Ovary (tissue), 9 donors: ENCODE results near the gene DCLRE1C. TPM values are rescaled to one million over a fixed set of nuclear protein-coding genes. Genes with fewer than 3 reads are reported as not detected.
"Not testable (repeated sequence)": the region's sequence is repeated elsewhere in the genome, so short reads cannot be mapped to it uniquely, and the experiment has no call there.

ENCODE experiments used
- DNase-seq, 5 donors: peaks; one replicate each; pipeline ENCODE4 v3.0.0-alpha.2; 2019 to 2020
- H3K27ac ChIP-seq, 2 donors: fragments of 200-600 bp; one replicate each; pipeline versions ENCODE4 v1.5.1 to v1.8.0; 2019 to 2022
- H3K27me3 ChIP-seq: fragments of 200-600 bp; one replicate; pipeline ENCODE4 v1.8.0; 2022
- H3K36me3 ChIP-seq: fragments of 200-600 bp; sonication (generic); one replicate; pipeline ENCODE4 v1.5.1; 2019
- H3K4me1 ChIP-seq: one replicate; pipeline ENCODE4 v1.8.1; 2013; ENCODE audit warnings: mild to moderate bottlenecking, moderate library complexity; ENCODE audit not compliant: insufficient read depth
- H3K4me3 ChIP-seq: fragments of 200-600 bp; sonication (generic); one replicate; pipeline ENCODE4 v1.5.1; 2017
- H3K9me3 ChIP-seq, 2 donors: fragments of 200-600 bp in 1 of 2; sonication (generic) in 1 of 2; one replicate each; pipeline versions ENCODE4 v1.5.1 to v1.8.1; 2013 to 2019; ENCODE audit warnings: mild to moderate bottlenecking in 1 of 2, moderate library complexity in 1 of 2
- EP300 ChIP-seq: sonication (generic); formaldehyde crosslinking; IDR thresholded peaks from one replicate; pipeline ENCODE4 v1.6.1; 2017; ENCODE audit warnings: antibody characterized with exemption
- POLR2A ChIP-seq: fragments of 450-650 bp; IDR thresholded peaks from one replicate; pipeline ENCODE4 v1.6.1; 2017; ENCODE audit warnings: antibody characterized with exemption, mild to moderate bottlenecking, moderate library complexity
- WGBS, 3 donors: extraction: QIAGEN DNeasy Blood & Tissue Kit in 1 of 3; methylation state at CpG; one replicate each; pipeline versions ENCODE4 v1.1.5 to v1.1.7; 2013 to 2017; 5-methylcytosine and 5-hydroxymethylcytosine counted together
- intact Hi-C, 4 donors: fragments of 100-400 bp; cut with DNase I; formaldehyde crosslinking; loops; one replicate each; pipeline versions ENCODE4 v1.11.0 to v1.15.1; 2022 to 2023
- polyA plus RNA-seq, 2 donors: library from polyadenylated mRNA; stranded (reverse); fragments of 200-250 nt in 1 of 2; fragments of 350-450 nt in 1 of 2; fragmentation: Illumina TruSeq in 1 of 2; extraction: RNeasy Lipid Tissue Mini Kit (QIAGEN cat#74804) in 1 of 2; gene quantifications; one replicate each; pipeline ENCODE4 v1.2.3, GENCODE V29; 2013 to 2014
- total RNA-seq, 7 donors: library from RNA; depleted of rRNA in 2 of 7; stranded (reverse); fragments of >200 nt in 2 of 7; fragmentation: NEBNext Ultra II Directional in 3 of 7; extraction: Animal tissue kit (Norgen Biotek cat#: 25700) in 3 of 7; gene quantifications; one replicate each; pipeline versions ENCODE4 v1.1.0 to v1.2.4, GENCODE V29; 2016 to 2023
- TF ChIP-seq, protein P1 (sequence below), 3 donors: fragments of 450-650 bp in 2 of 3; fragments of 200-600 bp in 1 of 3; IDR thresholded peaks; one replicate each; pipeline versions ENCODE4 v1.5.1 to v1.8.0; 2016 to 2022; ENCODE audit warnings: antibody characterized with exemption in 3 of 3, mild to moderate bottlenecking in 1 of 3
- donor health status: DM: no; HTN: no; CAD: no; lungs with moderate emphysema.
- donor health status: DM: no; HTN: no; CAD: no.
- donor health status: Bipolar disorder and iron deficiency.
- donor health status: DM: yes; HTN: yes; CAD: no.
- donor health status: DM: no; HTN: no; CAD: no.
- donor health status: DM: yes; HTN: yes; CAD: no.

Gene DCLRE1C
- total and polyA plus RNA-seq, 9 donors = 5.0 to 12.9 (median 8.8) TPM

GRCh38 chr10:14945108-14945507, 8.8 kb downstream of the DCLRE1C start:
- H3K27ac ChIP-seq = no peak overlapping the region
- no peaks in the 10 kb centered on the region for H3K27me3 ChIP-seq
- H3K36me3 ChIP-seq = no peaks in the 10 kb centered on the region
- H3K9me3 ChIP-seq = no peaks in the 10 kb centered on the region
- TF ChIP-seq EP300 = no peak
- no peak for TF ChIP-seq POLR2A
- TF ChIP-seq, protein P1, sequence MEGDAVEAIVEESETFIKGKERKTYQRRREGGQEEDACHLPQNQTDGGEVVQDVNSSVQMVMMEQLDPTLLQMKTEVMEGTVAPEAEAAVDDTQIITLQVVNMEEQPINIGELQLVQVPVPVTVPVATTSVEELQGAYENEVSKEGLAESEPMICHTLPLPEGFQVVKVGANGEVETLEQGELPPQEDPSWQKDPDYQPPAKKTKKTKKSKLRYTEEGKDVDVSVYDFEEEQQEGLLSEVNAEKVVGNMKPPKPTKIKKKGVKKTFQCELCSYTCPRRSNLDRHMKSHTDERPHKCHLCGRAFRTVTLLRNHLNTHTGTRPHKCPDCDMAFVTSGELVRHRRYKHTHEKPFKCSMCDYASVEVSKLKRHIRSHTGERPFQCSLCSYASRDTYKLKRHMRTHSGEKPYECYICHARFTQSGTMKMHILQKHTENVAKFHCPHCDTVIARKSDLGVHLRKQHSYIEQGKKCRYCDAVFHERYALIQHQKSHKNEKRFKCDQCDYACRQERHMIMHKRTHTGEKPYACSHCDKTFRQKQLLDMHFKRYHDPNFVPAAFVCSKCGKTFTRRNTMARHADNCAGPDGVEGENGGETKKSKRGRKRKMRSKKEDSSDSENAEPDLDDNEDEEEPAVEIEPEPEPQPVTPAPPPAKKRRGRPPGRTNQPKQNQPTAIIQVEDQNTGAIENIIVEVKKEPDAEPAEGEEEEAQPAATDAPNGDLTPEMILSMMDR (IDR thresholded peaks at IDR 0.05) = no peak
- no peak overlapping the region for H3K4me3 ChIP-seq
- H3K4me1 ChIP-seq = no peaks in the 10 kb centered on the region
- DNase-seq = no peak
- intact Hi-C loops = no loop called here
- 93 to 94% (median 93%) methylated on average over 5 of the region's 5 CpGs for WGBS, 3 donors

GRCh38 chr10:14942950-14943338, 11.0 kb downstream of the DCLRE1C start:
- H3K9me3 ChIP-seq, H3K27ac ChIP-seq, H3K36me3 ChIP-seq, H3K27me3 ChIP-seq, H3K4me3 ChIP-seq, H3K4me1 ChIP-seq, intact Hi-C loops, DNase-seq: not testable (repeated sequence)
- 96 to 97% (median 96%) methylated on average over 7 of the region's 7 CpGs for WGBS, 3 donors

DNA sequence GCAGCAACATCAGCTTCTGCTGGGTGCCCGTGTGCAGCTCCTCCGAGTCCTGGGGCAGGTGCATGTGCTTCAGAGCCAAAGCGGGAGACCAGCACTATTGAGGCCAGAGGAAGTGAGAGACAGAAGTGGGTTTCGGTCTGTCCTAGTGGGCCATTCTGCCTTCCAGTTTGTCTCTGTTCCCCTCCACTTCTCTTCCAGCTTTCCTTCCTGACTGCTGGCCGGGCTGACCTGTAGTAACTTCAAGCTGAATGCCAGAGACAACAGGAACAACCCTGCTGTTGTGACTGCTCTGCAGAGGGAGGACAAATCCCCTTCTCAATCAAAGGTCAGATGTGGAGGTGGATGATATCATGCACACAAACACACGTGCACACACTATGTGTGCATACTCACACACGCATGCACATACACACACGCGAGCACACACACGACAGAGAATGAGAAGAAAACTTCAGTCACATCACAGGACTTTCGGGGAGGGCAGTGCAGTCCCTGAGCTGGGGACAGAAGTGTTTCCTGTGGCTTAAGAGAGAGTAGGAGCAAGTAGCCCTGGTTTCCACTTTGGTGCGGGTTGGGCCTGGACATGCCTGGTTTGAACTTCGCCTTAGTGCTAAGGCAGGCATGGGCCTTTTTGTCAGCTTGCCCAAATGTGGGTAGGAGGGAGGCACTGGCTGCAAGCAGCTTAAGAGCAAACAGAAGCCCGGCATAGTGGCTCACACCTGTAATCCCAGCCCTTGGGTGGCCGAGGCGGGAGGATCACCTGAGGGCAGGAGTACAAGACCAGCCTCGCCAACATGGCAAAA, 11.5 kb downstream of the DCLRE1C start:
- H3K27me3 ChIP-seq, H3K27ac ChIP-seq, H3K9me3 ChIP-seq, H3K36me3 ChIP-seq, H3K4me1 ChIP-seq, DNase-seq, intact Hi-C loops, H3K4me3 ChIP-seq: not testable (repeated sequence)
- 92 to 94% (median 93%) methylated on average over 15 to 17 of the region's 17 CpGs for WGBS, 3 donors

- DNase-seq, H3K9me3 ChIP-seq, H3K27me3 ChIP-seq, H3K27ac ChIP-seq, H3K4me3 ChIP-seq, intact Hi-C loops, H3K4me1 ChIP-seq, H3K36me3 ChIP-seq: not testable (repeated sequence)
- WGBS, 3 donors = 87 to 88% (median 87%) methylated on average over 4 to 5 of the region's 5 CpGs
Measured at GRCh38 chr10:14938971-14939370, 14.9 kb downstream of the DCLRE1C start.

DNA sequence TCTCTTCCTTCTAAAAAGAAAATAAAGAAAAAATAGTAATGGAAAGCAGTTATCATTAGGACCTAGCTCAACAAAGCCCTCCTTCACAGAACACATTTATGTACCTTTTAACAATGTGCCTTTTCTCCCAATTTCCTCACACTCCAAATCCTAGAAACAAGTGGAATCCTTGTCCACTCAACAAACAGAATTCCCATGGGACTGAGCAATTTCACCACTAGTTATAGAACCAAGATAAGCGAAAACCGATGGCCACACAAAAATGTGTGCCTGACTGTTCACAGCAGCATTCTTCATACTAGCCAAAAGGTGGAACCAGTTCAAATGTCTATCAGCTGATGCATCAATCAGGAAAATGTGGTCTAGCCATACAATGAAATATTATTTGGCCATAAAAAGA, 17.3 kb downstream of the DCLRE1C start:
- Histone ChIP-seq H3K27me3 (no peaks in the 10 kb centered on the region), H3K27ac (no peak overlapping the region), H3K9me3 (no peaks in the 10 kb centered on the region), H3K4me3 (no peak overlapping the region), H3K36me3 (no peaks in the 10 kb centered on the region), H3K4me1 (peaks cover 4% of the 10 kb centered on the region)
- 81 to 94% (median 93%) methylated on average over 2 of the region's 2 CpGs for WGBS, 3 donors
- TF ChIP-seq EP300 (no peak), POLR2A (no peak)
- TF ChIP-seq, protein P1 (IDR thresholded peaks at IDR 0.05) = no peak
- intact Hi-C loops = no loop called here
- no peak for DNase-seq

GRCh38 chr10:14930610-14931009, 23.3 kb downstream of the DCLRE1C start:
- TF ChIP-seq, protein P1 (IDR thresholded peaks at IDR 0.05) = no peak
- TF ChIP-seq EP300 (no peak), POLR2A (no peak)
- WGBS, 3 donors = 95 to 96% (median 96%) methylated on average over 10 of the region's 10 CpGs
- Histone ChIP-seq H3K36me3 (no peaks in the 10 kb centered on the region), H3K27me3 (no peaks in the 10 kb centered on the region), H3K4me1 (no peaks in the 10 kb centered on the region), H3K4me3 (no peak overlapping the region), H3K27ac (no peak overlapping the region), H3K9me3 (no peaks in the 10 kb centered on the region)
- DNase-seq = no peak
- intact Hi-C loops = no loop called here
